Stimulated activated CD8-positive, alpha-beta memory T cell treated with anti-CD3 and anti-CD28 coated beads, Interleukin-4, amount 100 ng/mL, for 48 hours (primary cell): ENCODE data around the gene CD226.
A peak's percentile ranks its signal among the peaks of the same experiment; 100 is the strongest.
"Not testable (repeated sequence)": the region's sequence is repeated elsewhere in the genome, so short reads cannot be mapped to it uniquely, and the experiment has no call there.

Experiments
- DNase-seq: peaks from one replicate; pipeline ENCODE4 v3.0.0-alpha.2; 2020

The CD226 gene

DNA sequence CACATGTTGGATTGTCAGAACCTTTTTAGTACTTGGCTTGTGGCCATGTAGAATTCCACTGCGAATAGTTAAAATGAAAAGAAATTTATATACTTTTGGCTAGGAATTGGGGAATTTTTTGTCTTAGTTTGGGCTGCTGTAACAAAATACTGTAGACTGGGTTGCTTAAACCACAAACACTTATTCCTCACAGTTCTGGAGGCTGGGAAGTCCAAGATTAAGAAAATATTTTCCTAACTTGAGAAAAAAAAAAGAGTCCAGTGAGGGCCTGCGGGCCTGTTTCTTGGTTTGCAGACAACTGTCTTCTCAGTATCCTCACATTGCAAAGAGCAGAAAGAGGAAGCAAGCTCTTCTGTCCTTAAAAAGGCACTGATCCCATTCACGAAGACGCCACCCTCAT, 81.9 kb downstream of the CD226 start:
- DNase-seq, result no peak

DNA sequence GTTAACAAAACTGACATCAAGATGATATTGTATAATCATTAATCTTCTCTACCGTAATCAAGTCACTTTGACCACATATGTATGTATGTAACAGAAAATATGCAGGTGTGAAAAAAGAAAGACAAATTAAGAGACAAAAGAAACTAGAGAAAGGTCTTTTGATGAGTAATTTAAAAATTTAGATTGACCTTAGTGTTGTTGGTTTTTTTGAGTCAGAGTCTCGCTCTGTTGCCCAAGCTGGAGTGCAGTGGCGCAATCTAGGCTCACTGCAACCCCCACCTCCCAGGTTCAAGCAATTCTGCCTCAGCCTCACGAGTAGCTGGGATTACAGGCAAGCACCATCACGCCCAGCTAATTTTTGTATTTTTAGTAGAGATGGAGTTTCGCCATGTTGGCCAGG, 82.9 kb downstream of the CD226 start:
- DNase-seq, result not testable (repeated sequence)

DNA sequence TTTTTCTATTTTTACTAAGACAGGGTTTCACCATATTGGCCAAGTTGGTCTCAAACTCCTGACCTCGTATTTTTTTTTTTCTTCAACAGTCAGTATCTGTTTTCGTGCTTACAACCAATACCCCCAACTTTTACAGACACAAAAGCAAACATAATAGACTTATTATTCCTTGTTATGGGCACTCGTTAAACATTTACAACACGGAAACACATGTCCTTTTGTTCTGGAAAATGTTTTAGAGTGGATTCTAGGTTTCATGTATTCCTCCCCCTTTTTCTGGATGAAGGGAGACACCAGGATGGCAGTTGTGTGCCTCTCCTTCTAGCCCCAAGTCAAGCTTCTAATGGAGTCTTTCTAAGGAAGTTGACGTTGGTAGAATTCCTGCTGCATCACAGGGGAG, 88.8 kb downstream of the CD226 start:
- DNase-seq, result no peak

DNA sequence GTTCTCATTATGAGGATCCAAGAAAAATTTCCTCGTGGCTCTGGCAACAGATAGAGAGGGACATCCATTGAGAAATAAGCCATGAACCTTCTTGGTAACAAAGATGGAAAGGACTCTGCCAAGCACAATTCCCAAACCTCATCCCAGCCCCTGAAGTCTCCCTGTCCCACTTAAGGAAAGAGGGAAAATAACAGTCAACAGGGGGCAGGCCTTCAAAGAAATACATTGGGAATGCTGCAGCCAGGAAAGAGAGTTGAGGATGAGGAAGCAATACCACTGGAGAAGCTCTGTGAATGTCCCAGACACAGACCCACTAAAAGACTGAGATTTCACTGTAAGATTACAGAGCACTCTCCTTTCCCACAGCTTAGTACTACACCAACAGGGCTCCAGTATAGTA, 93.2 kb downstream of the CD226 start:
- DNase-seq, result no peak

DNA sequence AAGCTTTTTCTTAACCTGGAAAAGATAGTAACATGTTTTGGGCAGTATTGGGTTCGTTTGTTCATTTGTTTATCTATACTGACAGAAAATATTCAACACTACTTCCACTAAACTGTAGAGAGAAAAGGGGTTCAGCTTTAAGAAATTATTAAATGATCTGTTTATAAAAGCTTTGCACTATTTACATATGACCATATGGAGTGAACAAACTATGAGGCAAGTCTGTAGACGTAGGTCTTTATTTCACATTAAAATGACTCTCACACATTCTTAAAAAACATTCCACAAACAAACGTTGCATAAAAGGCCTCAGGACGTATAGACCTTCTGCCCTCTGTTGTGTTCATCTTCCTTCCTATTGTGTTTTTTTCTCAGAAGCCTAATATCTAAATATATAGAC, 94.6 kb downstream of the CD226 start:
- DNase-seq, result no peak

DNA sequence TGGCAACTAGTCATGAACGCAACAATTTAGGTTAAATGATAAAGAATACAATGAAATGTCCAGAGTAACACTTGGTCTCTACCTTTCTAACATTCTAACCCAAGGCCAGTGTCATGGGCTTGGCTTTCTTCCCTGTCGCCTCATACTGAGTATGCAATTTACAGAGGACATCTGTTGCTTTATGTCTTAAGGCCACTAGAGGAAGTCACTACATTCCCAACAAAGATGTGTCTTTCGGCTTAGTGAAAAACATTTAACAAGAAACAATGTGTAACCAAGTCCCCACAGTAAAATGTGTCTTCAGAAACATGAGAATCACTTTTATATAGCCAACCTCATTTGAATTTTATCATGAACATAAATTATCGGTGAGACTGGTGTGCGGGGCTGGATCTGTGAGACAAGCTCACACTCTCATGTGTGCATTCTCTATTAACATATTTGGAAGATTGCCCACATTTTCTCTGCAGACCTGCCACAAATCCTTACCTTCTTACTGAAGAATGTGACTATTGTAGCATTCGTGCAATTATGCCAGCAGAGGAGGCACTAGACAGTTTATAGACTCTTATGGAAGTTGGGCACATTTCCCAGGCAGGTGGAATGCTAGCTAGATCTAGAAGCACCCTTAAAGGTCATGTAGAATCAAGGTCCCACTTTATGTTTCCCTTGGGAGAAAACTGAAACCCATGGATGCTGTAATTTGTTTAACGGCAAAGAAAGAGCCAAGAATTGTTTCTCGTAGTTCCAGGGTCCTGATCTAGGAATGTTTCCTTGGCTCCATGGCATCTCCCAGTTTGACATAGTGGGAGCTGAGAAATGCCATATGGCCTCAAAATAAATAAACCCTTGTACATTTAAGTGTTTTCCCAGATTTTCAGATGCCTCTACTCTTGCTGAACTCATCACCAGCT, 101.8 kb downstream of the CD226 start:
- no peak for DNase-seq

DNA sequence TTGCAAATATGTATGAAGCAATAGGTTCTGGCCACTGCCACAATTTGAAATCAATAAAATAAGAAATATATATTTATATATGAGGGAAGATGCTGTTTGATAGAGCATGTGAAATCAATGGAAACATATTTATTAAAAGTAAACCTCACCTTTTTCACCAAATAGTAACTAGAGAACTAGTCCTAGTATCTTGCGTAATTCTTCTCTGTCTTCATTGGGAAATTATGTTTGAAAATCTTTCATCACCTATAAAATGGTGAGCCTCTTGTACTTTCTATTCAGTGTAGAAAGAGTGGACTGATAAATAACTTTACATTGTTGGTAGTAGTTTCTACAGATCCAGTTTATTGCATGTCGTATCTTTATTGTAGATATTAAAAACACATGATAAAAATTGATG, 103.0 kb downstream of the CD226 start:
- DNase-seq, result no peak

DNA sequence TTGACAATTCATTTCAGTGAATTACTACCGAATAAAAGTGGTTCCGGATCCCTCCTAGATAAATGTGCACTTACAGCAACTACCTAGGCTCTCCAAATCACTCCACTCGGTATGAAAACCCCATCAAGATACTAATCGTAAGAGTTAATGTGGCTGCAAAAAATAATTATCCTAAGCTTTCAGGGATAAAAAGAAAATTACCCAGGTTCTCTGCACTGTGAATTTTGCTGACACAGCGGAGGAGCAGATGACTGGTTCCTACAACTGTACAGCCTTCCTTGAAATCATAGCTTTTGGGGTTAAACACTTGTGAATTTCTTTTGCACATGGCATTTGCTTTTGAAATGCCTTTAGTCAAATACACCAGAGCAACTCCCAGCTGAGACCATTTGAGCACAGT, 104.7 kb downstream of the CD226 start:
- no peak for DNase-seq

DNA sequence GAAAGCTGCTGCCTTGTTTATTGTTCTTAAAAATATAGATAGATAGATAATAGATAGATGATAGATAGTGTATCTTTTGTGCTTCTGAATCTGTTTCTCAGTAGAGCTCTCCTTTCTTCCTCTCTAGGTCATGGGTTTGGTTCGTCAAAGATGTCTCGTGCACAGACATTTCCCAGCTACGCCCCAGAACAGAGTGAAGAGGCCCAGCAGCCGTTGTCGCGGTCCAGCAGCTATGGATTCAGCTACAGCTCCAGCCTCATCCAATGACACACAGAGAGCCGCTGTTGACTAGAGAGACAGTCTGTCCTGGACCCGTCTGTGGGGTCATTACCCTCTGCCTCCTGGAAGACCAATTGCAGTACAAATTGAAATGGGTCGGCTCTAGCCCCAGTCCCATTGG, 106.6 kb downstream of the CD226 start:
- no peak for DNase-seq

DNA sequence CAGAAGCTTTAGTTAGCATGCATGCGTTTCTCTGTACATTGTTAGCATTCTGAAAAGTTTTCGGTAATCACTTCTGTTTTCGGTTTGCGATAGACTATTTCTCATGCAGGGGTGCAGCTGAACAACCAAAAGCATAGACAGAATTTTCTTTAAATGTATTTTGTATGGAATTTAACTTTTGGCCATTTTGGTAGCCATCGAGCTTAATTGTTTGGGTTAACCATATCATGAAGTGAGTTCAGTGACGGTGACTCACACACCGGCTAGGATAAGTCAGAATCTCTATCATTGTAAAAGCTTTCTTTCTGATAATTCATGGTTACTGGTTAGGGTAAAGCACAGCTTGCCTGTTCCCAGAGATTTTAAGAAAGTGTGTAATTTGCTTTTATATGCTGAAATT, 107.2 kb downstream of the CD226 start:
- DNase-seq, result no peak

DNA sequence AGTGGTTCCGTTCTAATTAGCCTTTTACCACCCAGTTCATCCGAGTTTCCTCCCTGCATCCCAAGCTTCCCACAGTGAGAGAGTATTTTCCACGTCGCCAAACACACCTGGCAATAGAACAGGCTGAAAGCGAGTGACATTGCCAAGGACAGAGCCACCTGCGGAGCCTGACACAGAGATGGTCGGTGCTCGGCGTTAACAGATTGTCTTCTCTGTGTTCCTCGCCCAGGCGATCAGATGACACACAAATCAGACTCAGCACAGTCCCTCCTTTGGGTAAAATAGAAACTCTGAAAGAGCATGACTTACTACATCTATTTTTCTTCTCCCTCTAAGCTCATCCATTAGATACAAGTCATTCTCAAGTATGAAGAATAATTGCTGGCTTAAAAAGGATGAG, 107.7 kb downstream of the CD226 start:
- DNase-seq, result no peak

DNA sequence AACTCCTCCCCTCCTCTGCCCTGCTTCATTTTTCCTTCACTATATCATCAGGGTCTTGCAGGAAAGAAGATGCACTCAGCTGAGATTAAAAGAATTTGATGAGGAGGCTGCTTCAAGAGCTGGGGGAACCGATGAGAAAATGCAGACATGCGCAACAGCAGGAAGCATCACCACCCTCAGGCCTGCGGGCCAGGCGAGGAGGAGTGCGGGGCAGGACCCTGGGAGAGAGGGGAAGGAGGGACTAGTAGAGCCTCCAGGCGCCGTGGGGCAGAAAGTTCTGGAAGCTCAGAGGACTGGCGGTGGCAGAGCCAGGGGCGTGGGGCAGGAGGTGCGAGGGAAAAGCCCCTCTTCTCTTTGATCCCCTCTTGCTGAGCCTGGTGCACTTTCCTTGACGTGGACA, 108.2 kb downstream of the CD226 start:
- DNase-seq, result no peak

DNA sequence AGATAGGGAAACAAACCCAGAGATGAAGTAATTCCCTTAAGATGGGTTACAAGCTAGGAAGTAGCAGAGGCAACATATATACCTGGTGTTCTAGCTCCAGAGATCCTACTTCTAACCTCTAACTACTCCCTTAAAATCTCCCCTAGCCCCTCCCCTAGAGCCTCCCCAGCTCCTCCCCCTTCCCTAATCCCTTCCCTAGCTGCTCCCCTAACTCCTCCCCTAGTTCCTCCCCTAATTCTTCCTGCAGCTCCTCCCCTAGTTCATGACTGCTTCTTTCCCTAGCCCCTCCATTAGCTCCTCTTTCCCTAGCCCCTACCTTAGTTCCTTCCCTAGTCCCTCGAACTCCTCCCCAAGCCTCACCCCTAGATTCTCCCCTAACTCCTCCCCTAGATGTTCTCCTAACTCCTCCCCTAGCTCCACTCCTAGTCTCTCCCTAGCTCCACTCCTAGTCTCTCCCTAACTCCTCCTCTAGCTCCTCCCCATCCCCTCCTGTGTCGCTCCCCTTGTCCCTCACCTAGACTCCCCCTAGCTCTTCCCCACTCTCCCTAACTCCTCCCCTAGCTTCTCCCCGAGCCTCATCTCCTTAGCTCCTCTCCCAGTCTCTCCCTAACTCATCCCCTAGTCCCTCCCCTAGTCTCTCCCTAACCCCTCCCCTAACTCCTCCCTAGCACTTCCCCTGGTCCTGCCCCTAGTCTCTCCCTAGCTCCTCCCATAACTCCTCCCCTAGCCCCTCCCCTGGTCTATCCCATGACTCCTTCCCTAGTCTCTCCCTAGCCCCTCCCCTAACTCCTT, 108.9 kb downstream of the CD226 start:
- DNase-seq, result peak; percentile 44

DNA sequence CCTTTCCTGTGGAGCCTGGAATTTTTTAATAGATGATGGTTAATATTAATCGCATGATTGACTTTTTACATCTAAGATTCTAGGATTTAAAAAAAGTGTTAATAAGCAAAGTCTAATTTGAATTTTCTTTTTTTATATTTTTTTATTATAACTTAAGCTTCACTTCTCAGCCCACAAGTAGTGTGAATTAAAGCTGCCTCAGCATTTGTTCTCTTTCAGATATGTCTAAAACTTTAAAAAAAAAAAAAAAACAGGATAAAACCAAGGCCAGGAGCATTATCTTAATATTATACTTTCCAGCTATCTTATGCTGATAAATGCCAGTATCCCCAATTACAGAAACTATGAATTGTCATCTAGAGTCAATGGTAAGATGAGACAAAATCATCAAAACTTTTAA, 109.7 kb downstream of the CD226 start:
- DNase-seq, result no peak

DNA sequence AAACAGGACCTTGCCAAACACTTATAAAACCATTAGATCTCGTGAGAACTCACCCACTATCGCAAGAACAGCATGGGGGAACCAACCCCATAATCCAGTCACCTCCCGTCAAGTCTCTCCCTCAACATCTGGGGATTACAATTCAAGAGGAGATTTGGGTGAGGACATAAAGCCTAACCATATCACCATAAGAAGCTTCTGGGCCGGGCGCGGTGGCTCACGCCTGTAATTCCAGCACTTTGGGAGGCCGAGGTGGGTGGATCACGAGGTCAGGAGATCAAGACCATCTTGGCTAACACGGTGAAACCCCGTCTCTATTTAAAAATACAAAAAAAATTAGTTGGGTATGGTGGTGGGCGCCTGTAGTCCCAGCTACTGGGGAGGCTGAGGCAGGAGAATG, 112.7 kb downstream of the CD226 start:
- not testable (repeated sequence) for DNase-seq

DNA sequence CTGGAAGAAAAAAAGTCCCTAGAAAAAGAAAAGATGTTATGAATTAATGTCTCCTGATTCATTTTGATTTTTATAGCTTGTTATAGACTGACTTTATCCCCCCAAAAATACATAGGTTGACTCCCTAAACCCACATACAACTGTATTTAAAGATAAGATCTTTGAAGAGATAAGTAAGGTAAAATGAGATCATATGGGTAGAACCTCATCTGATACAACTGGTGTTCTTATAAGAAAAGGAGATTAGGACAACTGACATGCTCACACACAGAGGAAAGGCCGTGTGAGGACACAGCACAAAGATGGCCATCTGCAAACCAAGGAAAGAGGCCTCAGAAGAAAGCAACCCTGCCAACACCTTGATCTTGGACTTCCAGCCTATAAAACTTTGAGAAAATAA, 117.5 kb downstream of the CD226 start:
- no peak for DNase-seq

DNA sequence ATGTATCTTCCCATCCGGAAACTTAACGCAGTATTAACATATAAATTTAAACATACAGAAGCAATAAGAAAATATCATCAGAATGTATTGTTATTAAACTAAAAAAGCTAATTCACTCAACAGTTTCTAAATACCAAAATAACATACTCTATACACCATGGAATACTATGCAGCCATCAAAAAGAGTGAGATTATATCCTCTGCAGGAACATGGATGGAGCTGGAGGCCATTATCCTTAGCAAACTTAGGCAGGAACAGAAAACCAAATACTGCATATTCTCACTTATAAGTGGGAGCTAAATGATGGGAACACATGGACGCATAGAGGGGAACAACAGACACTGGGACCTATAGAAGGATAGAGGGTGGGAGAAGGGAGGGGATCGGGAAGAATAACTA, 127.1 kb downstream of the CD226 start:
- no peak for DNase-seq

DNA sequence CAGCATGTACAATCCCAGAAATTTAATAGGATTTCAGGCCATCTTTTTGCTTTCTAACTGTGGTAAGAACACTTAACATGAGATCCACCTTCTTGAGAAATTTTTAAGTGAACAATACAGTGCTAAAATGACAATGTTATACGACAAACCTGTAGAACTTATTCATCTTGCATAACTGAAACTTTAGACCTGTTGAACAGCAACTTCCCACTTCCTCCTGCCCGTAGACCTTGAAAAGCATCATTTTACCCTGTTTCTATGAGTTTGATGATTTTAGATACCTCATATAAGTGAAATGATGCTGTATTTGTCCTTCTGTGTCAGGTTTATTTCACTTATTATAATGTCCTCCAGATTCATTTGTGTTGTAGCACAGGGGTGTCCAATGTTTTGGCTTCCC, 128.2 kb downstream of the CD226 start:
- no peak for DNase-seq

DNA sequence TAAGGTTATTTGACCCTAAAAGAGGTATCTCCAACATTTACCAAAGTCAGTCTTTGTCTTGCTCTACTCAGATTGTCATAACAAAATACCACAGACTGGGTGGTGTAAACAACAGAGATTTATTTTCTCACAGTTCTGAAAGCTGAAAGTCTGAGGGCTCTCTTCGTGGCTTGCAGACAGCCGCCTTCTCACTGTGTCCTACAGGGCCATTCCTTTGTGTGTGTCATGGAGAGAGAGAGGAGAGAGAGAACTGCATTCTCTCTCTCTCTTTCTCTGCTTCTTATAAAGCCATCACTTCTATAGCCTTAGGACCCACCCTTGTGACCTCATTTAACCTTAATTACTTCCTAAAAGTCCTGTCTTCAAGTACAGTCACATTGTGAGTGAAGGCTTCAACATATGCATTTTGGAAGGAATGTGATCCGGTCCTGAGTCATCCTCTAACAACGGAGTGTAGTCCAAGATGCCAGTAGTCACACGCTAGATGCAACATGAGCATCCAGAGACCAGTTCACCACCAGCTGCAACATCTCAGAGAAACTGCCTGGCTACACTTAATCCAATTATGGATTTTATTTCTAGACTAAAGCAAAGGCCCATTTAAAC, 130.2 kb downstream of the CD226 start:
- no peak for DNase-seq

DNA sequence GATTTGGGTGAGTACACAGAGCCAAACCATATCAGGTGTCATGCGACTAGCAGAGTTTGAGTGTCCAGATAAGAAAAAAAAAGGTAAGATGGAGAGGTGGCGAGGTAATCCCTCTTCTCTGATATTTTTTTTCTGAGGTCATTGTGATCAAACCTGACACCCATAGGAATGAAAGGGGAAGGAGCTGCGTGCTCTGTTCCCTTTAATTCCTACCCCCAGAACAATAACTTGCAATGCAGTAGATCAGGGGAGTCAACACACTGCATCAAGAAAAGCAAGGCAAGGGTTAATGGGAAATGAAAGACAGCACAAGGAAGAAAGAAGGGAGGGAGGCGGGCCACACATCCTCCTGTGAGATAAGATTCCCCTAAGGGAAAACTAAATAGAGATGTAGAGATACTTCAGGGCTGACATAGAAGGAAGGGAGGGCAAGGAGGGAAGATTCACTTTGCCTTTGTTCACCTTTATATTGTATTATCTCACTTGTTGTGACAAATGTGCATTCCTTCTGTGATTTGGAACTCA, 132.8 kb downstream of the CD226 start:
- no peak for DNase-seq

DNA sequence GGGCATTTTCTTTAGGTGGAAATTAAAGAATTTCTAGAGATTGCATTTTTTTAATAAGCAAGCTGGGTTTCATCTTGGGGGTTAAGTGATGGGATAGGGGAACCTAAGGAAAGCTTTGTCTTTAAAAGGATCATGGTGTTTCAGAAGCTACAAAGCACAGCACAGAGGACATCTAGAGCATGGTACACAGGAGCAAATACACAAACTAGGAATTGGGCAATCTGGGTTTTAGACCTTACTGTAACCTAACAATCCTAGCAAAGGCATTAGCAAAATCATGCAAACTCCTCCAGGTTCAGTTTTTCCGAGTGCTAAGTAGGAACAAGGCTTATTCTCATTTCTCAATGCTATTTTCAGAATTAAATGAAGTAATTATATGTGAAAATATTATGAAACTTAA, 134.1 kb downstream of the CD226 start:
- DNase-seq, result no peak

DNA sequence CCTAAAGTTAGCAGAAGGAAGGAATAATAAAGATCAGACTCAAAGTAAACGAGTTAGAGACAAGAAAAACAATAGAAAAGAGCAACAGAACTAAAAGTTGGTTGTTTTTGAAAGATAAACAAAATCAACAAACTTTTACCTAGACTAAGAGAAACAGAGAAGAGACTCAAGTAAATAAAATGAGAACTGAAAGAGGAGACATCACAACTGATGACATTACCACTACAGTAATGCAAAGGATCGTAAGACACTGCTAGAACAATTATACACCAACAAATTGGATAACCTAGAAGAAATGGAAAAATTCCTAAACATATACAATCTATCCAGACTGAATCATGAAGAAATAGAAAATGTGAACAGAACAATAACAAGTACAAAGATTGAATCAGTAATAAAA, 139.3 kb downstream of the CD226 start:
- no peak for DNase-seq

DNA sequence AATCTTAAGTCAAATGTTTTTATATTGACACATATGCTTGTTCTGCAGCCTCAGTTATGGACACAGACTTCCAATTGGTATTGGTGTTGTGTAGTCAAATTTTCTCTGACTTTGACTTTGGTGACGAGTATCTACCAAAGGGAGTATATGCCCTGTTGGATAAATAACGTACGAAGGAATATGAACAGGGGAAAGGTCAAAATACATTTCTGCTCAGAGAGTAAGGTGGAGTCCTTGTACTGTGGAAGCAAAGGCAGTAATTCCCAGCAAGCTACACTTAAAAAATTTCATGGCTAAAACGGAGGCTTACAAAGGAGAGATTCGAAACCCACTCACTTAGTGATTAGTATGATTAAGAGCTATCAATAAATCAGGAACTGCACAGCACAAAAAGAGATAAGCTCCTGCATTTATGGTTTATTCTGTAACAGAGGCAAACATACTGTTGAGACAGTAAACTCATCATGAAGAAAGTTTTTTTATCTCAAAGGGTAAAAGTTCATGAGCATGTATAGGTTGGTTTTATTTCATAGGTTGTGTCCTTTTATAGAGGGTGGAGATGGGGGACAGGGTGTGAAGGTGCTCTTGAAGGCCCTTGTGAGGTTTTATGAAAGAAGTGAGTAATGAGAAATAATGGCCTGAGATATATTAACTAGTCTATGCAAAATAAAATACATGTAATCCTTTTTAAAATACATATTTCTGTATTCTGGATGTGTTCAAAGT, 142.7 kb downstream of the CD226 start:
- DNase-seq, result no peak
